WTC11 (cell line): ENCODE results near the gene NRXN3.

ENCODE experiments used
- CREB1 ChIP-seq: sonication (generic); formaldehyde crosslinking; IDR thresholded peaks from 2 replicates; pipeline ENCODE4 v1.8.0; 2023; ENCODE audit warnings: mild to moderate bottlenecking, missing genetic modification reagents
- CTCF ChIP-seq: fragments of 200-600 bp; IDR thresholded peaks from 2 replicates; pipeline ENCODE4 v1.8.0; 2022; ENCODE audit warnings: antibody characterized with exemption
- FOXK1 ChIP-seq: sonication (generic); formaldehyde crosslinking; IDR thresholded peaks from 2 replicates; pipeline ENCODE4 v1.8.0; 2022; ENCODE audit warnings: mild to moderate bottlenecking, moderate library complexity, missing genetic modification reagents
- JUN ChIP-seq: sonication (generic); formaldehyde crosslinking; IDR thresholded peaks from 2 replicates; pipeline ENCODE4 v1.8.0; 2023; ENCODE audit warnings: mild to moderate bottlenecking, missing genetic modification reagents
- KAT7 ChIP-seq: sonication (generic); formaldehyde crosslinking; IDR thresholded peaks from 2 replicates; pipeline ENCODE4 v1.8.1; 2023; ENCODE audit warnings: missing genetic modification reagents, mild to moderate bottlenecking, borderline replicate concordance
- MXD4 ChIP-seq: fragments of 250-450 bp; sonication (Bioruptor Pico); IDR thresholded peaks from 2 replicates; pipeline ENCODE4 v1.8.0; 2021; ENCODE audit warnings: mild to moderate bottlenecking, moderate library complexity, borderline replicate concordance
- NR2C2 ChIP-seq: sonication (generic); formaldehyde crosslinking; IDR thresholded peaks from 2 replicates; pipeline ENCODE4 v1.8.0; 2022; ENCODE audit warnings: mild to moderate bottlenecking, missing genetic modification reagents
- SP1 ChIP-seq: sonication (generic); formaldehyde crosslinking; conservative IDR thresholded peaks from 2 replicates; pipeline ENCODE4 v1.8.1; 2022; ENCODE audit warnings: missing genetic modification reagents
- TEAD4 ChIP-seq: sonication (generic); formaldehyde crosslinking; IDR thresholded peaks from 2 replicates; pipeline ENCODE4 v1.8.0; 2022; ENCODE audit warnings: mild to moderate bottlenecking, missing genetic modification reagents
- ZBTB21 ChIP-seq: sonication (generic); formaldehyde crosslinking; IDR thresholded peaks from 2 replicates; pipeline ENCODE4 v1.8.1; 2023; ENCODE audit warnings: mild to moderate bottlenecking, missing genetic modification reagents, borderline replicate concordance
- TF ChIP-seq, protein P1 (sequence below): sonication (generic); formaldehyde crosslinking; IDR thresholded peaks from 2 replicates; pipeline ENCODE4 v1.8.1; 2023; ENCODE audit warnings: mild to moderate bottlenecking, missing genetic modification reagents, moderate library complexity
- TF ChIP-seq, protein P2 (sequence below): sonication (generic); formaldehyde crosslinking; IDR thresholded peaks from 2 replicates; pipeline ENCODE4 v1.8.1; 2022; ENCODE audit warnings: low read depth, missing genetic modification reagents, borderline replicate concordance
- TF ChIP-seq, protein P3 (sequence below): sonication (generic); formaldehyde crosslinking; conservative IDR thresholded peaks from 2 replicates; pipeline ENCODE4 v1.8.1; 2022; ENCODE audit warnings: mild to moderate bottlenecking, missing genetic modification reagents
- TF ChIP-seq, protein P4 (sequence below): sonication (generic); formaldehyde crosslinking; IDR thresholded peaks from 2 replicates; pipeline ENCODE4 v1.8.0; 2023; ENCODE audit warnings: mild to moderate bottlenecking, missing genetic modification reagents

DNA sequence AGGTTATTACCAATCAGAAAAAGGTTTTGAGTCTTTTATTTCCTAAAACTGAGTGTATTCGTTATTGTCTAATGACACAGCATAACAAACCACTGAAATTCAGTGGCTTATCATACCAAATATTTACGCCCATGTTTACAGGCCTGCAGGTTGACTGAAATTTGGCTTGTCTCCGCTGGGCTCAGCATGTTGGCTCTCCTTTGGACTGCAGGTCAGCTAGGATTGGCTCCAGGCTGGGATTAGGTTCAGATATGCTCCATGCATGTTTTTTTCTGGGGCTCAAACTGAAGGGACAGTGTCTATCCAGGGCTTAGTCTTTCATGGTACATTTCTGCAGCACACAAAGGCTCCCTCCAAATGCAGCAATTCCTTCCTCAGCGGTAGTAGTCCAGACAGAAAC lies 1471.2 kb downstream of the NRXN3 start:
- TF ChIP-seq JUN (CRISPR knock-in tag), result no peak
- TF ChIP-seq NR2C2 (CRISPR knock-in tag), result no peak
- TF ChIP-seq, protein P1, sequence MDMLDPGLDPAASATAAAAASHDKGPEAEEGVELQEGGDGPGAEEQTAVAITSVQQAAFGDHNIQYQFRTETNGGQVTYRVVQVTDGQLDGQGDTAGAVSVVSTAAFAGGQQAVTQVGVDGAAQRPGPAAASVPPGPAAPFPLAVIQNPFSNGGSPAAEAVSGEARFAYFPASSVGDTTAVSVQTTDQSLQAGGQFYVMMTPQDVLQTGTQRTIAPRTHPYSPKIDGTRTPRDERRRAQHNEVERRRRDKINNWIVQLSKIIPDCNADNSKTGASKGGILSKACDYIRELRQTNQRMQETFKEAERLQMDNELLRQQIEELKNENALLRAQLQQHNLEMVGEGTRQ (CRISPR knock-in tag), result no peak
- TF ChIP-seq CTCF, result no peak
- TF ChIP-seq, protein P2, sequence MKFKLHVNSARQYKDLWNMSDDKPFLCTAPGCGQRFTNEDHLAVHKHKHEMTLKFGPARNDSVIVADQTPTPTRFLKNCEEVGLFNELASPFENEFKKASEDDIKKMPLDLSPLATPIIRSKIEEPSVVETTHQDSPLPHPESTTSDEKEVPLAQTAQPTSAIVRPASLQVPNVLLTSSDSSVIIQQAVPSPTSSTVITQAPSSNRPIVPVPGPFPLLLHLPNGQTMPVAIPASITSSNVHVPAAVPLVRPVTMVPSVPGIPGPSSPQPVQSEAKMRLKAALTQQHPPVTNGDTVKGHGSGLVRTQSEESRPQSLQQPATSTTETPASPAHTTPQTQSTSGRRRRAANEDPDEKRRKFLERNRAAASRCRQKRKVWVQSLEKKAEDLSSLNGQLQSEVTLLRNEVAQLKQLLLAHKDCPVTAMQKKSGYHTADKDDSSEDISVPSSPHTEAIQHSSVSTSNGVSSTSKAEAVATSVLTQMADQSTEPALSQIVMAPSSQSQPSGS, result no peak
- no peak for TF ChIP-seq FOXK1 (CRISPR knock-in tag)
- TF ChIP-seq, protein P3, sequence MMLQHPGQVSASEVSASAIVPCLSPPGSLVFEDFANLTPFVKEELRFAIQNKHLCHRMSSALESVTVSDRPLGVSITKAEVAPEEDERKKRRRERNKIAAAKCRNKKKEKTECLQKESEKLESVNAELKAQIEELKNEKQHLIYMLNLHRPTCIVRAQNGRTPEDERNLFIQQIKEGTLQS, result no peak
- no peak for TF ChIP-seq CREB1 (CRISPR knock-in tag)
- no peak for TF ChIP-seq ZBTB21 (CRISPR knock-in tag)
- TF ChIP-seq, protein P4, sequence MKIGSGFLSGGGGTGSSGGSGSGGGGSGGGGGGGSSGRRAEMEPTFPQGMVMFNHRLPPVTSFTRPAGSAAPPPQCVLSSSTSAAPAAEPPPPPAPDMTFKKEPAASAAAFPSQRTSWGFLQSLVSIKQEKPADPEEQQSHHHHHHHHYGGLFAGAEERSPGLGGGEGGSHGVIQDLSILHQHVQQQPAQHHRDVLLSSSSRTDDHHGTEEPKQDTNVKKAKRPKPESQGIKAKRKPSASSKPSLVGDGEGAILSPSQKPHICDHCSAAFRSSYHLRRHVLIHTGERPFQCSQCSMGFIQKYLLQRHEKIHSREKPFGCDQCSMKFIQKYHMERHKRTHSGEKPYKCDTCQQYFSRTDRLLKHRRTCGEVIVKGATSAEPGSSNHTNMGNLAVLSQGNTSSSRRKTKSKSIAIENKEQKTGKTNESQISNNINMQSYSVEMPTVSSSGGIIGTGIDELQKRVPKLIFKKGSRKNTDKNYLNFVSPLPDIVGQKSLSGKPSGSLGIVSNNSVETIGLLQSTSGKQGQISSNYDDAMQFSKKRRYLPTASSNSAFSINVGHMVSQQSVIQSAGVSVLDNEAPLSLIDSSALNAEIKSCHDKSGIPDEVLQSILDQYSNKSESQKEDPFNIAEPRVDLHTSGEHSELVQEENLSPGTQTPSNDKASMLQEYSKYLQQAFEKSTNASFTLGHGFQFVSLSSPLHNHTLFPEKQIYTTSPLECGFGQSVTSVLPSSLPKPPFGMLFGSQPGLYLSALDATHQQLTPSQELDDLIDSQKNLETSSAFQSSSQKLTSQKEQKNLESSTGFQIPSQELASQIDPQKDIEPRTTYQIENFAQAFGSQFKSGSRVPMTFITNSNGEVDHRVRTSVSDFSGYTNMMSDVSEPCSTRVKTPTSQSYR, result no peak
- no peak for TF ChIP-seq KAT7 (CRISPR knock-in tag)
- TF ChIP-seq TEAD4 (CRISPR knock-in tag), result no peak
- no peak for TF ChIP-seq MXD4 (CRISPR knock-in tag)
- TF ChIP-seq SP1, result no peak
